Heart left ventricle (tissue), 13 donors: ENCODE results near the gene CCL7.

ENCODE experiments used
- CTCF ChIP-seq, 12 donors: fragments of 200-600 bp; sonication (generic) in 4 of 12; IDR thresholded peaks; one replicate each; pipeline versions ENCODE4 v1.5.0 to v1.8.0; 2018 to 2022; ENCODE audit warnings: antibody characterized with exemption in 12 of 12, mild to moderate bottlenecking in 5 of 12
- POLR2A ChIP-seq, 2 donors: fragments of 450-650 bp; IDR thresholded peaks; one replicate each; pipeline ENCODE4 v1.6.1; 2017; ENCODE audit warnings: antibody characterized with exemption in 2 of 2, mild to moderate bottlenecking in 2 of 2, moderate library complexity in 2 of 2
- donor health status: ischemic (EF 13 %, LVEDD 7.1; RV severe dilation, severe dysfunction).
- donor health status: DM: no; HTN: yes; CAD: no.
- donor health status: DM: no; HTN: no; CAD: no.
- donor health status: ischemic (EF 25% LVEDD 6.9; RV normal size, moderate dysfunction).
- donor health status: ischemic (EF 25% LVEDD 5.7; RV mildly dilated, moderate dysfunction).
- donor health status: ischemic (EF 35%, LVEDD 5.7; RV mildly dilated, moderate dysfunction).
- donor health status: nonischemic (EF 11% LVEDD 7.7; RV severe dilation, severe dysfunction).
- donor health status: DM: yes; HTN: yes; CAD: no.
- donor health status: PGD.
- donor health status: ischemic (EF 29% LVEDD 5.4; RV normal size, mild dysfunction).
- donor health status: nonischemic (EF 23%, LVEDD 6.1; RV moderate dilation, normal function).

GRCh38 chr17:34276826-34277225 lies 6.8 kb downstream of the CCL7 start:
- TF ChIP-seq CTCF (IDR thresholded peaks at IDR 0.05), result no peak
- TF ChIP-seq POLR2A (IDR thresholded peaks at IDR 0.05), result no peak
